ENCODE data around the gene TRMU. TPM values are rescaled to one million over a fixed set of nuclear protein-coding genes. Genes with fewer than 3 reads are reported as not detected.

TRMU gene
- total RNA-seq, 1 donor from 2014 or later: 39.0 TPM

DNA sequence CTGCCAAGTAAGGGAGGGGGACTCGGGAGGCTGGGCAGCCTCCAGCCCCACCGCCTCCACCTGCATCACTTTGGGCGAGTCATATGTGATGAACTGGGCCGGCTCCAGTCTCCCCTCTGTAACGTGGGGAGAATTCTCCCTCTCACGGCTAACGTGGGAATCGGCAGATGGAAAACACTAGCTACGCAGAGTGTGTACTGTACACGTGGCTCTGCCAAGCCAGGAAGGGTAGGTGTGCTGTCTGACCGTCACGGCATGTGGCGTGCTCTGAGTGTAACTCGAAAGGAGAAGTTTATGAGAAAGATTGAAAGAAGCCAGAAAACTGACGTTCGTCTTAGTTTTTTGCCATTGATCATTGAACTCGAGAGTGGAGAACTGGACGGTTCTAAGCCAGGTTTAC lies 13.7 kb downstream of the TRMU start:
- no peak overlapping the region for H3K4me3 ChIP-seq (ENCODE audit: low read depth, low read length)
- no peak for DNase-seq (ENCODE audit: low read depth)
- TF ChIP-seq CTCF (conservative IDR thresholded peaks at IDR 0.05; ENCODE audit: low read depth, low read length): no peak

- no peak for TF ChIP-seq CTCF (conservative IDR thresholded peaks at IDR 0.05; ENCODE audit: low read depth, low read length)
- DNase-seq (ENCODE audit: low read depth): no peak
- H3K4me3 ChIP-seq (ENCODE audit: low read depth, low read length): no peak overlapping the region
Measured at GRCh38 chr22:46349681-46350080, 14.2 kb downstream of the TRMU start.

DNA sequence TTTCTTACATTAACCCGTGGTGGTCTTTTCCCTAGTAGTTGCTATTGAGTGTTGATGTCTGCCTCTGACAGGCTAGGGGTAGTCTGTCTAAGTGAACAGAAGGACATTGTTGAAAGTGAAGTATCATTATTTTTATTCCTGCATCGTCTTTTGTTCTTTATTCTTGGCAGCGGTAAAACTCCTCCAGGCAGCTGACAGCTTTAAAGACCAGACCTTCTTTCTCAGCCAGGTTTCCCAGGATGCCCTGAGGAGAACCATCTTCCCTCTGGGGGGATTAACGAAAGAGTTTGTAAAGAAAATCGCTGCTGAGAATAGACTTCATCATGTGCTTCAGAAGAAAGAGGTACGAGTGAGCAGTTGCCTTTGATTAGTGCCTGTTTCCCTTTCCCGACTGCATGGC lies 14.6 kb downstream of the TRMU start:
- DNase-seq (ENCODE audit: low read depth): no peak
- no peak overlapping the region for H3K4me3 ChIP-seq (ENCODE audit: low read depth, low read length)
- TF ChIP-seq CTCF (conservative IDR thresholded peaks at IDR 0.05; ENCODE audit: low read depth, low read length): no peak

DNA sequence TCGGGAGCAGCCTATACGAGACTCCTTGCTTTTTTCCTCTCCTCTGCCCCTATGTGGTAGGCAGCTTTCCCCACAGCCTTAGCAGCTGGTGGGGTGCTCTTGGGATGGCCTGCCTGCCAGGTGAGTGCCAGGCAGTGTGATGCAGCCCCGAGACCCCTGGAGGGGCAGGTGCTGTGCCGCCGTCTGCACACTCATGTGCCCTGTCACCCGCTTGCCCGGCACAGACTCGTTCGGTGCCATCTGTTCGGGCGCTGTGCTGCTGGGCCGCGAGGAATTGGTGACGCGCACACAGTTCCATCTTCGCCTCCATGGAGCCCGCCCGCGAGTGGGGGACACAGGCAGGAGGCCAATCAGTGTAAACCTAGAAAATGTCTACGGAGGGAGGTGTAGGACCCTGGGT lies 15.1 kb downstream of the TRMU start:
- H3K4me3 ChIP-seq (ENCODE audit: low read depth, low read length): no peak overlapping the region
- DNase-seq (ENCODE audit: low read depth): no peak
- no peak for TF ChIP-seq CTCF (conservative IDR thresholded peaks at IDR 0.05; ENCODE audit: low read depth, low read length)

DNA sequence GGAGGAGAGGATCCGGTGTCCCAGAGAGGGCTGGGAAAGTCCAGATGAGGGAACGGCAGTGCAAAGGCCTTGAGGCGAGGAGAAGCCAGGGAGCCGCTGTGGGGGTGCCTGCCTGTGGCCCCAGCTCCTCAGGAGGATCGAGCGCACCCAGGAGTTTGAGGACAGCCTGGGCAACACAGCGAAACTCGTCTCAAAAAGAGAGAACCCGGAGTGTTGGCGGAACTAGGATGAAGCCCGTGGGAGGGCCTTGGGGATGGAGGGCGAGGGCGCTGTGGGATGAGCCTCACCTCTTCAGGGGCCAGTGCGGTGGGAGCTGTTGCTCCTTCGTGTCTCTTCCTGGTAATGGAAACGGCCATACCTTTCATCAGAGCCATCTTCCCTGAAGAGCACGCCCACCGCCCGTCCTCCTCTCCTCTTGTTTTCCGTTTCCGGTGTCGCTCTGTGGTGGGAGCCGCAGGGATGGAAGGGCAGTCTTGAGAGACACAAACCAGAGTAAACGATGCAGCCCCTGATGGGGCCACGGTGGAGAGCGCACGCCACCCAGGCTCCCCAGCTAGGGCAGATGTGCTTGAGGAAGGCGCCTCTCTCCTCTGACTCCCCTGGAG lies 15.7 kb downstream of the TRMU start:
- no peak for TF ChIP-seq CTCF (conservative IDR thresholded peaks at IDR 0.05; ENCODE audit: low read depth, low read length)
- no peak overlapping the region for H3K4me3 ChIP-seq (ENCODE audit: low read depth, low read length)
- DNase-seq (ENCODE audit: low read depth): no peak

DNA sequence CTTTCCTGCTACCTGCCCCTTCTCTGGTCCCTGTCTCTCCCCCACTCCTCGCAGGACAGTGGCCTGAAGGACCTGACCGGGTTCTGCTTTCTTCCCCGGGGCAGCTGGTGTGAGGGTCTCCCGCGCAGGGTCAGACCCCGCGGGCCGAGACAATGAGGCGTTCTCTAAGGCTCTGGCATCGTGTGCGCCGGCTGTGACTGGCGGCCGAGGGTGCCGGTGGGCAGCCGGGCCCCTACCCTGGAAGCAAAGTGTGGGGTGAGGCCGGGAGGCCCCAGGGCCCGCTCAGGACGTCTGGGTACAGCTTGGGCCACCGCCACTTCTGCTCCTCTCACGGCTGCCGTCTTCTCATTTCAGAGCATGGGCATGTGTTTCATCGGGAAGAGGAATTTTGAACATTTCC lies 16.3 kb downstream of the TRMU start:
- no peak overlapping the region for H3K4me3 ChIP-seq (ENCODE audit: low read depth, low read length)
- TF ChIP-seq CTCF (conservative IDR thresholded peaks at IDR 0.05; ENCODE audit: low read depth, low read length): no peak
- no peak for DNase-seq (ENCODE audit: low read depth)

- DNase-seq (ENCODE audit: low read depth): no peak
- TF ChIP-seq CTCF (conservative IDR thresholded peaks at IDR 0.05; ENCODE audit: low read depth, low read length): no peak
- H3K4me3 ChIP-seq (ENCODE audit: low read depth, low read length): no peak overlapping the region
Measured at GRCh38 chr22:46352276-46352675, 16.8 kb downstream of the TRMU start.

All from epithelial cell of proximal tubule (primary cell).